ENCODE measurements around the gene PHACTR4. TPM values are rescaled to one million over a fixed set of nuclear protein-coding genes. Genes with fewer than 3 reads are reported as not detected.

Gene PHACTR4
- total and polyA plus RNA-seq, 2 of the 13 experiments (the other 11 are each of a cell fraction or from before 2014, with no cell fraction given), result 13.9 to 17.1 TPM

DNA sequence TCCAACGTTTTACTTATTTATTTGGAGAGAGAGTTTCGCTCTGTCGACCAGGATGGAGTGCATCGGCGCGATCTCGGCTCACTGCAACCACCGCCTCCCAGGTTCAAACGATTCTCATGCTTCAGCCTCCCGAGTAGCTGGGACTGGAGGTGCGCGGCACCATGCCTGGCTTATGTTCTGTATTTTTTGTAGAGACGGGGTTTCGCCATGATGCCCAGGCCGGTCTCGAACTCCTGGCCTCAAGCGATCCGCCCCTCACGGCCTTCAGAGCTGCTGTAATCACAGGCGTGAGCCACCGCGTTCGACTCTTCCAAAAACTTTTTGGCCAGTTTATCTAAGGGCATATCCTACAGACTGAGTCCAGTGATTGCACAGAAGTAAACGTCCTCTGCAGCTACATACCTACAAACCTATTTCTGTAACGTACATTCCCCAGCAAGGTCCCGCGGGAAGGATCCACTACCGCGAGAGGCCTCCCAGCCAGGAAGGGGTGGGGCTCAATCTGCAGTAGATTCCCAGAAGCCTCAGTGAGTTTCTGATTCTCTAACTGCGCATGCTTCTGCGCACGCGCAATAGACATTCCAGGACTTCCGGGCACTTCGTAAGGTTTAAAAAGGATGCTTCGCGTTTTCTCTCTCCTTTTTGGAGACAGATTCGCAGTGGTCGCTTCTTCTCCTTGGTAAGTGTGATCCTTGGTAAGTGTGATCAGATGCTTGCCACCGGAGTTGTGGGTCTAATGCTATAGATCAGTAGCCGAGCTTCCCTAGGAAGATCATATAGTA lies 136.1 kb downstream of the PHACTR4 start, which contains the start of gene RCC1 (continued):
- no peak; the same call in none of the 2 replicates for TF ChIP-seq SSRP1 (CRISPR knock-in tag; IDR thresholded peaks at IDR 0.05)
- TF ChIP-seq, protein P1, sequence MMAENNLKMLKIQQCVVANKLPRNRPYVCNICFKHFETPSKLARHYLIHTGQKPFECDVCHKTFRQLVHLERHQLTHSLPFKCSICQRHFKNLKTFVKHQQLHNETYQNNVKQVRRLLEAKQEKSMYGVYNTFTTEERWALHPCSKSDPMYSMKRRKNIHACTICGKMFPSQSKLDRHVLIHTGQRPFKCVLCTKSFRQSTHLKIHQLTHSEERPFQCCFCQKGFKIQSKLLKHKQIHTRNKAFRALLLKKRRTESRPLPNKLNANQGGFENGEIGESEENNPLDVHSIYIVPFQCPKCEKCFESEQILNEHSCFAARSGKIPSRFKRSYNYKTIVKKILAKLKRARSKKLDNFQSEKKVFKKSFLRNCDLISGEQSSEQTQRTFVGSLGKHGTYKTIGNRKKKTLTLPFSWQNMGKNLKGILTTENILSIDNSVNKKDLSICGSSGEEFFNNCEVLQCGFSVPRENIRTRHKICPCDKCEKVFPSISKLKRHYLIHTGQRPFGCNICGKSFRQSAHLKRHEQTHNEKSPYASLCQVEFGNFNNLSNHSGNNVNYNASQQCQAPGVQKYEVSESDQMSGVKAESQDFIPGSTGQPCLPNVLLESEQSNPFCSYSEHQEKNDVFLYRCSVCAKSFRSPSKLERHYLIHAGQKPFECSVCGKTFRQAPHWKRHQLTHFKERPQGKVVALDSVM (CRISPR knock-in tag; IDR thresholded peaks at IDR 0.05), result no peak; the same call in 1 of the 2 replicates
- no peak for TF ChIP-seq SRSF1 (optimal IDR thresholded peaks at IDR 0.05; ENCODE audit: low read depth, low read length)
- TF ChIP-seq ZNF543 (CRISPR knock-in tag; IDR thresholded peaks at IDR 0.05), result no peak
- TF ChIP-seq CBFB (CRISPR knock-in tag; IDR thresholded peaks at IDR 0.05), result peak; percentile 53; the same call in 1 of the 2 replicates
- TF ChIP-seq DBP (CRISPR knock-in tag; IDR thresholded peaks at IDR 0.05; ENCODE audit: not compliant biosample characterization), result no peak
- no peak; the same call in 1 of the 2 replicates for TF ChIP-seq ZNF710 (CRISPR knock-in tag; IDR thresholded peaks at IDR 0.05; ENCODE audit: borderline replicate concordance)
- TF ChIP-seq NFKB2 (CRISPR knock-in tag; IDR thresholded peaks at IDR 0.05; ENCODE audit: borderline replicate concordance), result peak; percentile 53; the same call in 1 of the 2 replicates
- TF ChIP-seq GFI1 (CRISPR knock-in tag; IDR thresholded peaks at IDR 0.05; ENCODE audit: borderline replicate concordance), result peak; percentile 57; the same call in 1 of the 2 replicates
- TF ChIP-seq ZNF549 (CRISPR knock-in tag; IDR thresholded peaks at IDR 0.05), result no peak
- no peak for TF ChIP-seq HES4 (CRISPR knock-in tag; IDR thresholded peaks at IDR 0.05; ENCODE audit: borderline replicate concordance)
- peak; percentile 98 for TF ChIP-seq DRAP1 (CRISPR knock-in tag; IDR thresholded peaks at IDR 0.05)
- TF ChIP-seq POLR2G (IDR thresholded peaks at IDR 0.05; ENCODE audit: low read depth, low read length), result peak; percentile 100
- TF ChIP-seq TOPORS (CRISPR knock-in tag; IDR thresholded peaks at IDR 0.05), result no peak
- TF ChIP-seq, protein P2, sequence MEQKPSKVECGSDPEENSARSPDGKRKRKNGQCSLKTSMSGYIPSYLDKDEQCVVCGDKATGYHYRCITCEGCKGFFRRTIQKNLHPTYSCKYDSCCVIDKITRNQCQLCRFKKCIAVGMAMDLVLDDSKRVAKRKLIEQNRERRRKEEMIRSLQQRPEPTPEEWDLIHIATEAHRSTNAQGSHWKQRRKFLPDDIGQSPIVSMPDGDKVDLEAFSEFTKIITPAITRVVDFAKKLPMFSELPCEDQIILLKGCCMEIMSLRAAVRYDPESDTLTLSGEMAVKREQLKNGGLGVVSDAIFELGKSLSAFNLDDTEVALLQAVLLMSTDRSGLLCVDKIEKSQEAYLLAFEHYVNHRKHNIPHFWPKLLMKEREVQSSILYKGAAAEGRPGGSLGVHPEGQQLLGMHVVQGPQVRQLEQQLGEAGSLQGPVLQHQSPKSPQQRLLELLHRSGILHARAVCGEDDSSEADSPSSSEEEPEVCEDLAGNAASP (CRISPR knock-in tag; IDR thresholded peaks at IDR 0.05; ENCODE audit: borderline replicate concordance), result peak; percentile 59; the same call in 1 of the 2 replicates
- TF ChIP-seq EHMT2 (IDR thresholded peaks at IDR 0.05; ENCODE audit: borderline replicate concordance, low read depth, low read length), result no peak
- no peak for TF ChIP-seq CC2D1A (CRISPR knock-in tag; IDR thresholded peaks at IDR 0.05)
- TF ChIP-seq CEBPG (CRISPR knock-in tag; IDR thresholded peaks at IDR 0.05), result 0 out of 2 replicates have a peak, but pooled peaks have one; percentile 12
- TF ChIP-seq TRIM22 (IDR thresholded peaks at IDR 0.05), result no peak
- no peak for TF ChIP-seq ZNF121 (CRISPR knock-in tag; IDR thresholded peaks at IDR 0.05)
- TF ChIP-seq FLYWCH1 (CRISPR knock-in tag; IDR thresholded peaks at IDR 0.05), result no peak
